Peyer's patch (tissue), 4 donors: ENCODE measurements around the gene PC. TPM values are rescaled to one million over a fixed set of nuclear protein-coding genes. Genes with fewer than 3 reads are reported as not detected.

Experiments
- DNase-seq, 3 donors: peaks; one replicate each; pipeline ENCODE4 v3.0.0-alpha.2; 2017 to 2019
- H3K27ac ChIP-seq, 4 donors: fragments of 200-600 bp; sonication (generic); one replicate each; pipeline ENCODE4 v1.5.1; 2016 to 2019
- H3K27me3 ChIP-seq, 2 donors: fragments of 200-600 bp; sonication (generic); one replicate each; pipeline ENCODE4 v1.5.1; 2019
- H3K36me3 ChIP-seq, 3 donors: fragments of 200-600 bp; sonication (generic); one replicate each; pipeline ENCODE4 v1.5.1; 2016 to 2019
- H3K4me1 ChIP-seq, 4 donors: fragments of 200-600 bp; sonication (generic); one replicate each; pipeline ENCODE4 v1.5.1; 2016 to 2019
- H3K4me3 ChIP-seq, 4 donors: fragments of 200-600 bp; sonication (generic); 1 replicate in 3 of 4; 2 replicates in 1 of 4; pipeline ENCODE4 v1.5.1; 2016 to 2019; ENCODE audit warnings: mild to moderate bottlenecking in 1 of 4
- H3K9me3 ChIP-seq, 4 donors: fragments of 200-600 bp; sonication (generic); one replicate each; pipeline ENCODE4 v1.5.1; 2016 to 2019; ENCODE audit warnings: mild to moderate bottlenecking in 1 of 4
- CTCF ChIP-seq, 6 experiments: fragments of 450-650 bp in 4 of 6; fragments of 200-600 bp in 2 of 6; sonication (generic) in 1 of 6; IDR thresholded peaks; one replicate each; pipeline ENCODE4 v1.5.1; 2017 to 2019; ENCODE audit warnings: antibody characterized with exemption in 6 of 6, mild to moderate bottlenecking in 3 of 6, moderate library complexity in 1 of 6
- POLR2A ChIP-seq, 2 donors: fragments of 450-650 bp; IDR thresholded peaks; one replicate each; pipeline ENCODE4 v1.5.1; 2017; ENCODE audit warnings: antibody characterized with exemption in 2 of 2, mild to moderate bottlenecking in 2 of 2, moderate library complexity in 2 of 2
- total RNA-seq, 4 donors: library from RNA; depleted of rRNA; stranded (reverse); fragments of >200 nt; gene quantifications; one replicate each; pipeline ENCODE4 v1.1.0, GENCODE V29; 2016

The PC gene
- total RNA-seq, 4 donors from 2014 or later: 15.7 to 88.9 (median 77.2) TPM

- TF ChIP-seq CTCF (IDR thresholded peaks at IDR 0.05): no peak
- TF ChIP-seq POLR2A (IDR thresholded peaks at IDR 0.05): no peak
- no peak for DNase-seq
- Histone ChIP-seq H3K27ac (no peak overlapping the region), H3K4me3 (no peak overlapping the region), H3K27me3 (no peaks in the 10 kb centered on the region), H3K9me3 (no peaks in the 10 kb centered on the region), H3K4me1 (no peaks in the 10 kb centered on the region), H3K36me3 (peaks cover 0 to 5% (median 0%) of the 10 kb centered on the region in 3 donors)
Measured at GRCh38 chr11:66818231-66818955, 139.8 kb downstream of the PC start.

- Histone ChIP-seq H3K4me3 (no peak overlapping the region), H3K4me1 (no peaks in the 10 kb centered on the region), H3K27ac (no peak overlapping the region), H3K27me3 (no peaks in the 10 kb centered on the region), H3K36me3 (peaks cover 0 to 5% (median 0%) of the 10 kb centered on the region in 3 donors), H3K9me3 (no peaks in the 10 kb centered on the region)
- TF ChIP-seq POLR2A (IDR thresholded peaks at IDR 0.05) (no peak), CTCF (IDR thresholded peaks at IDR 0.05) (no peak)
- DNase-seq: no peak
Measured at GRCh38 chr11:66815646-66816045, 142.5 kb downstream of the PC start.

- no peak for TF ChIP-seq CTCF (IDR thresholded peaks at IDR 0.05)
- Histone ChIP-seq H3K27ac (no peak overlapping the region), H3K4me1 (no peaks in the 10 kb centered on the region), H3K36me3 (peaks cover 0 to 5% (median 0%) of the 10 kb centered on the region in 3 donors), H3K4me3 (no peak overlapping the region), H3K27me3 (no peaks in the 10 kb centered on the region), H3K9me3 (no peaks in the 10 kb centered on the region)
- DNase-seq: no peak
Measured at GRCh38 chr11:66814678-66815077, 143.5 kb downstream of the PC start.

GRCh38 chr11:66810576-66811185 lies 147.5 kb downstream of the PC start:
- TF ChIP-seq POLR2A (IDR thresholded peaks at IDR 0.05) (no peak), CTCF (IDR thresholded peaks at IDR 0.05) (no peak)
- Histone ChIP-seq H3K27ac (no peak overlapping the region), H3K4me3 (no peak overlapping the region), H3K9me3 (no peaks in the 10 kb centered on the region), H3K27me3 (no peaks in the 10 kb centered on the region), H3K4me1 (no peaks in the 10 kb centered on the region), H3K36me3 (no peaks in the 10 kb centered on the region)
- no peak for DNase-seq

- Histone ChIP-seq H3K4me1 (no peaks in the 10 kb centered on the region), H3K27ac (no peak overlapping the region), H3K36me3 (peaks cover 0 to 11% (median 0%) of the 10 kb centered on the region in 3 donors), H3K27me3 (no peaks in the 10 kb centered on the region), H3K9me3 (no peaks in the 10 kb centered on the region), H3K4me3 (no peak overlapping the region)
- no peak for DNase-seq
- no peak for TF ChIP-seq CTCF (IDR thresholded peaks at IDR 0.05)
- TF ChIP-seq POLR2A (IDR thresholded peaks at IDR 0.05): no peak
Measured at GRCh38 chr11:66809592-66809991, 148.6 kb downstream of the PC start.
